Suppressor macrophage treated with lipopolysaccharide for 4 hours (primary cell): ENCODE data around the gene SKIC2.

Source experiments
- DNase-seq: peaks from one replicate; pipeline ENCODE4 v3.0.0-alpha.2; 2020

SKIC2 gene

GRCh38 chr6:31945507-31946369, 13.2 kb upstream of the SKIC2 start, which contains the start of gene CFB:
Gene CFB (plus strand): TSS chr6:31946095. CDS start chr6:31946222, 127 bp downstream.
- peak; percentile 92 for DNase-seq

- DNase-seq = no peak
These were observed 12.5 kb upstream of the SKIC2 start for GRCh38 chr6:31946370-31946885.

GRCh38 chr6:31947070-31947675, 11.8 kb upstream of the SKIC2 start:
- DNase-seq = no peak

GRCh38 chr6:31947864-31948263, 11.1 kb upstream of the SKIC2 start:
- no peak for DNase-seq

GRCh38 chr6:31948306-31948705, 10.7 kb upstream of the SKIC2 start:
- DNase-seq = no peak

- DNase-seq = peak; percentile 67
These were observed 10.1 kb upstream of the SKIC2 start for GRCh38 chr6:31948753-31949413.

- DNase-seq = no peak
These were observed 8.9 kb upstream of the SKIC2 start for GRCh38 chr6:31949926-31950548.

GRCh38 chr6:31952140-31952805, 6.7 kb upstream of the SKIC2 start:
- DNase-seq = peak; percentile 79

- no peak for DNase-seq
These were observed 6.1 kb upstream of the SKIC2 start for GRCh38 chr6:31952890-31953289.

GRCh38 chr6:31954511-31954910, 4.5 kb upstream of the SKIC2 start:
- DNase-seq = no peak

- no peak for DNase-seq
These were observed 2.2 kb upstream of the SKIC2 start for GRCh38 chr6:31956796-31957195.

- DNase-seq = no peak
These were observed 599 bp upstream of the SKIC2 start for GRCh38 chr6:31958412-31958740.

GRCh38 chr6:31961616-31962015, 2.6 kb downstream of the SKIC2 start:
- no peak for DNase-seq

GRCh38 chr6:31963921-31964320, 4.9 kb downstream of the SKIC2 start:
- no peak for DNase-seq

GRCh38 chr6:31965700-31966099, 6.7 kb downstream of the SKIC2 start:
- DNase-seq = no peak

- no peak for DNase-seq
These were observed 7.5 kb downstream of the SKIC2 start for GRCh38 chr6:31966506-31966905.

GRCh38 chr6:31966997-31967925, 8.3 kb downstream of the SKIC2 start:
- DNase-seq = no peak

GRCh38 chr6:31967926-31968320, 8.9 kb downstream of the SKIC2 start:
- no peak for DNase-seq

GRCh38 chr6:31968326-31968725, 9.4 kb downstream of the SKIC2 start:
- DNase-seq = no peak

- no peak for DNase-seq
These were observed 10.1 kb downstream of the SKIC2 start for GRCh38 chr6:31968791-31969711.
